HL-60 (cell line): ENCODE data around the gene CD19.

ENCODE experiments used
- CTCF ChIP-seq: IDR thresholded peaks from one replicate; pipeline ENCODE4 v1.5.1; 2011; ENCODE audit warnings: low read length, control low read depth, inconsistent platforms; ENCODE audit not compliant: insufficient read depth
- GABPA ChIP-seq: IDR thresholded peaks from 2 replicates; pipeline ENCODE4 v1.6.1; 2012; ENCODE audit warnings: low read depth
- POLR2AphosphoS5 ChIP-seq: IDR thresholded peaks from 2 replicates; pipeline ENCODE4 v1.6.1; 2012; ENCODE audit warnings: low read depth
- REST ChIP-seq: IDR thresholded peaks from 2 replicates; pipeline ENCODE4 v1.6.1; 2012; ENCODE audit warnings: low read depth; ENCODE audit not compliant: insufficient replicate concordance
- SPI1 ChIP-seq: IDR thresholded peaks from 2 replicates; pipeline ENCODE4 v1.6.1; 2012; ENCODE audit warnings: low read depth, mild to moderate bottlenecking, borderline replicate concordance

GRCh38 chr16:28938721-28939120 is 7.0 kb downstream of the CD19 start:
- TF ChIP-seq POLR2AphosphoS5 (no peak), CTCF (no peak), GABPA (no peak), REST (no peak), SPI1 (no peak)
